RWPE2 (cell line): ENCODE measurements around the gene MCF2L.

Experiments
- ATAC-seq: fragments of 200-7000 bp; cut with Tn5 transposase; 3 replicates; pipeline ENCODE4 v1.9.1; 2021; ENCODE audit warnings: low read depth
- DNase-seq: peaks from one replicate; pipeline ENCODE4 v3.0.0-alpha.2; 2020; ENCODE audit warnings: low spot score
- H3K27ac ChIP-seq: fragments of 450-650 bp; 2 replicates; pipeline ENCODE4 v1.5.1; 2017; ENCODE audit warnings: mild to moderate bottlenecking; ENCODE audit not compliant: poor library complexity, severe bottlenecking
- H3K27me3 ChIP-seq: fragments of 250-450 bp; sonication (Bioruptor Pico); 2 replicates; pipeline ENCODE4 v1.5.1; 2021; ENCODE audit warnings: mild to moderate bottlenecking, moderate library complexity; ENCODE audit not compliant: insufficient read depth, poor library complexity, severe bottlenecking
- H3K36me3 ChIP-seq: fragments of 250-450 bp; sonication (Bioruptor Pico); 2 replicates; pipeline ENCODE4 v1.5.1; 2020; ENCODE audit warnings: low read depth, mild to moderate bottlenecking, moderate library complexity
- H3K4me1 ChIP-seq: fragments of 250-450 bp; sonication (Bioruptor Pico); 2 replicates; pipeline ENCODE4 v1.5.1; 2021; ENCODE audit warnings: mild to moderate bottlenecking, moderate library complexity; ENCODE audit not compliant: insufficient read depth, poor library complexity, severe bottlenecking
- H3K4me3 ChIP-seq: fragments of 250-450 bp; sonication (Bioruptor Pico); 2 replicates; pipeline ENCODE4 v1.5.1; 2021; ENCODE audit warnings: mild to moderate bottlenecking, moderate library complexity; ENCODE audit not compliant: severe bottlenecking
- H3K9me3 ChIP-seq: fragments of 250-450 bp; sonication (Bioruptor Pico); 2 replicates; pipeline ENCODE4 v1.5.1; 2021; ENCODE audit warnings: mild to moderate bottlenecking, moderate library complexity; ENCODE audit not compliant: severe bottlenecking
- TF ChIP-seq, protein P1 (sequence below): fragments of 450-650 bp; IDR thresholded peaks from one replicate; pipeline ENCODE4 v1.5.1; 2017; ENCODE audit warnings: mild to moderate bottlenecking, moderate library complexity; ENCODE audit not compliant: poor library complexity, severe bottlenecking

Gene MCF2L

GRCh38 chr13:113043001-113043630, 74.1 kb downstream of the MCF2L start:
- Histone ChIP-seq H3K27me3 (peaks cover 4% of the 10 kb centered on the region), H3K36me3 (no peaks in the 10 kb centered on the region), H3K4me3 (no peak overlapping the region), H3K27ac (no peak overlapping the region), H3K9me3 (no peaks in the 10 kb centered on the region), H3K4me1 (no peaks in the 10 kb centered on the region)
- ATAC-seq: no peak
- TF ChIP-seq, protein P1, sequence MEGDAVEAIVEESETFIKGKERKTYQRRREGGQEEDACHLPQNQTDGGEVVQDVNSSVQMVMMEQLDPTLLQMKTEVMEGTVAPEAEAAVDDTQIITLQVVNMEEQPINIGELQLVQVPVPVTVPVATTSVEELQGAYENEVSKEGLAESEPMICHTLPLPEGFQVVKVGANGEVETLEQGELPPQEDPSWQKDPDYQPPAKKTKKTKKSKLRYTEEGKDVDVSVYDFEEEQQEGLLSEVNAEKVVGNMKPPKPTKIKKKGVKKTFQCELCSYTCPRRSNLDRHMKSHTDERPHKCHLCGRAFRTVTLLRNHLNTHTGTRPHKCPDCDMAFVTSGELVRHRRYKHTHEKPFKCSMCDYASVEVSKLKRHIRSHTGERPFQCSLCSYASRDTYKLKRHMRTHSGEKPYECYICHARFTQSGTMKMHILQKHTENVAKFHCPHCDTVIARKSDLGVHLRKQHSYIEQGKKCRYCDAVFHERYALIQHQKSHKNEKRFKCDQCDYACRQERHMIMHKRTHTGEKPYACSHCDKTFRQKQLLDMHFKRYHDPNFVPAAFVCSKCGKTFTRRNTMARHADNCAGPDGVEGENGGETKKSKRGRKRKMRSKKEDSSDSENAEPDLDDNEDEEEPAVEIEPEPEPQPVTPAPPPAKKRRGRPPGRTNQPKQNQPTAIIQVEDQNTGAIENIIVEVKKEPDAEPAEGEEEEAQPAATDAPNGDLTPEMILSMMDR: no peak
- DNase-seq: no peak

DNA sequence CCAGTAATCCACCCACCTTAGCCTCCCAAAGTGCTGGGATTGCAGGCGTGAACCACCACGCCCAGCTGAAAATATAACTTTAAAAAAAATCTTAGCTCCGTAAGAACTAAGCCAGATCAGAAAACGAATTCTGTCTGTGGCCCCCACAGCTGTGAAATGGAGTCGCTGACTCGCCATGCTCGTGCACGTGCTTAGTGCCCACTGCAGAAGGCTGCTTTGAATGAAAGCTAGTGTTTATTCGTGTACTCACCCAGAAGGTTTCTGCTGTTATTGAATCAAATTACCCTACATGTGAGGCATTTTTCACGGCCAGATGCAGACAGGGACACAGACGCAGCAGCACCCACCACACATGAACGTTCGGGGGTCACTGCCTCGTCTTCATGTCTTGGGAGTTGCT, 74.9 kb downstream of the MCF2L start:
- H3K9me3 ChIP-seq: no peaks in the 10 kb centered on the region

GRCh38 chr13:113044391-113045114, 75.5 kb downstream of the MCF2L start:
- Histone ChIP-seq H3K36me3 (no peaks in the 10 kb centered on the region), H3K4me1 (no peaks in the 10 kb centered on the region), H3K9me3 (no peaks in the 10 kb centered on the region), H3K4me3 (no peak overlapping the region), H3K27me3 (peaks cover 4% of the 10 kb centered on the region), H3K27ac (no peak overlapping the region)
- DNase-seq (no peak), ATAC-seq (no peak)
- TF ChIP-seq, protein P1: no peak

More for the DNA sequence above, 74.9 kb downstream of the MCF2L start:
- Histone ChIP-seq H3K4me3 (no peak overlapping the region), H3K27ac (no peak overlapping the region), H3K27me3 (peaks cover 4% of the 10 kb centered on the region), H3K36me3 (no peaks in the 10 kb centered on the region), H3K4me1 (no peaks in the 10 kb centered on the region)
- TF ChIP-seq, protein P1: no peak
- DNase-seq: no peak
- ATAC-seq: no peak

DNA sequence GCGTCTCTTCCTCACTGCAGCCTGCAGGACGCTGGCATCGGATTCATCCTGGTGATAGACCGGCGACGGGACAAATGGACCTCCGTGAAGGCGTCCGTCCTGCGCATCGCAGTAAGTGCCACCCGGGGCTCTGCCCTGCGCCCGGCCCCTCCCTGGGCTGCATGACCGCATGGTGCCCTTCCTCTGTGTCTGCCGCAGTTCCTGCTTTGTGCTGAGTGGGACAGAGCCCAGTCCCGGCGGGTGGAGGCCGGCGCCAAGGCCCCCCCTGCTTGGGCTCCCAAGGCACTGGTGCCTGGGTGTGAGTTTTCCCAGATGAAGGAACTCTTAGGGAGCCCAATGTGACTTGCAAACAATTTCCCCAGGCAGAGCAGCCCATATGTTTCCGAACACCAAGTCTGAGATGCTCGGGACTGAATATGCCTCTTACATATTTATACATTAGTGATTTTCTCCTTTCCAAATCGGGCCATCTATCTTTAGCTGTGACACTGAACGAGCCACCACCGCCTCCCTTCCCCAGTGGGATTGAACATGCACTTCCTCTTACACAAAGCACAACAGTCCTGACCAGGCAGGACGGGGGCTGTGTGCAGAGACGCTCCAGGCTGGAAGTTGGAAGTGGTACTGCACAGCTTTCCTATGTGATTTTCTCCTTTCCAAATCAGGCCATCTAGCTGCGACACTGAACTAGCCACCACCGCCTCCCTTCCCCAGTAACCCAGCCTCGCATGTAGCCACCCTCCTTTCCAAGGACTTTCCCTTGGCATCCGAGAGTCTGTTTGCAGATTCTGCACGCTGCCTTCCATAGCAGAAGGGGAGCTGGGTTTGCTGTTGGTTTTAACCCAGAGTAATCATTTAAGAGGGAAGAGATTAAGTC, 76.5 kb downstream of the MCF2L start:
- H3K4me3 ChIP-seq: no peak overlapping the region
- ATAC-seq: no peak
- H3K9me3 ChIP-seq: no peaks in the 10 kb centered on the region
- H3K27me3 ChIP-seq: peaks cover 8% of the 10 kb centered on the region
- no peaks in the 10 kb centered on the region for H3K36me3 ChIP-seq
- H3K4me1 ChIP-seq: no peaks in the 10 kb centered on the region
- no peak overlapping the region for H3K27ac ChIP-seq
- no peak for DNase-seq
- TF ChIP-seq, protein P1: no peak
